Hypothalamus (tissue), 51 donors: ENCODE data around the gene ZNF574.

ENCODE experiments used
- DNase-seq, 51 donors: peaks; one replicate each; lab custom pipeline; 2025; lab: John Stamatoyannopoulos, UW

Gene ZNF574

GRCh38 chr19:42121036-42121621 lies 45.2 kb downstream of the ZNF574 start:
- DNase-seq, result no peak

GRCh38 chr19:42121656-42122069 lies 45.7 kb downstream of the ZNF574 start:
- DNase-seq, result peak in 24 of 51 donors; percentile 4 to 51 (median 18)

DNA sequence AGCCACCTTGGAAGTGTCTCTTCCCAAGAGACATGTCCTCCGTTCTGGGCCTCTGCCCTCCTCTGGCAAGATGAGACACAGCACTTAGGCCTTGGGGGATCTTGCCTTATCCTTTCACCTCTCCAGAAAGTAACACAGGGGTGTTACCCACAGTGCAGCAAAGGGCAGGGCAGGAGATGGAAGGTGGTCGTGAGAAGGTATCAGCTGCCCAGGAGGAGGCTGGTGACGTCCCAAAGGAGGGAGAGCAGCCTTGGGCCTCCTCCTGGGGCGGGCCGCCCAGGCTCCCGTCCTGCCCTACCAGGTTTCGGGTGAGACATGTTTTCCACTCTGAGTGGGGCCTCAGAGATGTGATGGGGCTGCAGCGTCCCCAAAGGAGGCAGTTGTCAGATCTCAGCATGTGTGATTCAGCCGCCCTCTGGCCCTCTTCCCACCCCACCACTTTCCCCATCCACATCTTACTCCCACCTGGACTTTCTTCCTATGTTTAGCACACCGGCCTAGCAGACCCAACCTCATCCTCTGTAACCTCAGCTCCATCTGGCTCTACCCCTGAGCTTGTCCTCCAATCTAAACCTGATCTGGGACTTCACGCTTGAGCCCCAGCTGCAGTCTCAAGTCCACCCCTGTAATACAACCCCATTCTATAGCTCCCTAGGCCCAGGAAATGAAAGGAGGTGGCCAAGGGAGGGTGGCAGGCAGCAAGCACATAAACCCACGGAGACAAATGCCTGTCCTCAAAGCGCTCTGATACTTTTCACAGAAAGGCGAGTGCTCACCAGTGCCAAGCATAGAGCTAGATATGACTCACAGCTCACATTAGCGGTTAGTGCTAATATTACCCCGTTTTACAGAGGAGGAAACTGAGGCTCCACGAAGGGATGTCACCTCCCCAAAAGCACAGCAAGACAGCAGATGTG lies 47.0 kb downstream of the ZNF574 start:
- no peak for DNase-seq

GRCh38 chr19:42123765-42124164 lies 47.8 kb downstream of the ZNF574 start:
- no peak for DNase-seq

DNA sequence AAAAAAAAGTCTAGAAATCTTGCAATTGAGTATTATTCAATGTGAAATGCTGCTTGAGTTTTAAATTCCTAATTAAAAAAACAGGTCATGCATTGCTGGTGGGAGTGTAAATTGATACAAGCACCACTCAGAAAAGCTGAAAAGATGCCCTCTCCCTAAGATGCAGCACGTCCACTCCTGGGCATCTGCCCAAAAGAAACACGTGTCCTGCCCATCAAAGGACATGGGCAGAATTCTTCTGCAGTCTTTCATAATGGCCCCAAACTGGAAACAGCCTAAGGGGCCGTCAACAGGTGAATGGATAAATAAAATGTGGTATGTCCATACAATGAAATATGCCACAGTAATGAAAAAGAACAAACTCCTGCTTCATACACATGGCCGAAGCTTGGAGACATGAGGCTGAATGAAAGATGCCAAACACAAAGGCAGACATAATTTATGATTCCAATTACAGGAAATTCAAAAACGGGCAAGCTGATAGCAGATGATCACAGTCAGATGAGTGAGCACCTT lies 48.5 kb downstream of the ZNF574 start:
- DNase-seq, result no peak

DNA sequence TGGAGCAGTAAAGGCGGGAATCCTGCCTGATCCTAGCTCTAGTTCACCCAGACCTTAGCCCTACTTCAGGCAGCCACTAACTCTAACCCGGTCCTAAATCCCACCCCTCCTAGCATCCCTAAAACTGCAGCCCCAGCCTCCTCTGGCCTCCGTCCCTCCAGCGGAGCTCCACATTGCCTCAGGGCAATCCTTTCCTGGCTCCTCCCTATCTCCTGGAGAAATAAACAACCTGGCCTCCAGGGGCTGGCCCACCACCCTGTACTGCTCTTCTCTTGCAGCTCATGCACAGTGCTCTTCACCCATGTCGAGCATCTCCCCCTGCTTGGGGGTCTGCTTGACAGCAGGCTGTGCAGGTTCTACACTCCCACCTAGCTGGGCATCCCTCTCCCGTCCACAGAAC lies 49.6 kb downstream of the ZNF574 start:
- no peak for DNase-seq

DNA sequence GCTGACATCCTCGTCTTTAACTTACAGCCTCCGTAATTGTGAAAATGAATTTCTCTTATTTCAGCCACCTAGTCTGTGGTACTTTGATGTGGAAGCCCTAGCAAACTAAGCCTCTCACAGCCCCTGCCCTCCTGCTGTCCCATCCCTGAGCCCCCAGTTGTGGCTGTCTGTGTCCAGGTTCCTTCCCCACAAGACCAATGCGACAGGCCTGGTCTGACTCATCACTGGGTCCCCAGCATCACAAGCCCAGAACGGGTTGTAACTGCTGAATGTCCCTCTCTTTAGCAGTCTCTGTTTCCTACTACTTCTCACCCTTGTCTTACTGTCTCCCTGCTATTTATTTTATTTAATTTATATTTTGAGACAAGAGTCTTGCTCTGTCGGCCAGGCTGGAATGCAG lies 50.6 kb downstream of the ZNF574 start:
- no peak for DNase-seq

DNA sequence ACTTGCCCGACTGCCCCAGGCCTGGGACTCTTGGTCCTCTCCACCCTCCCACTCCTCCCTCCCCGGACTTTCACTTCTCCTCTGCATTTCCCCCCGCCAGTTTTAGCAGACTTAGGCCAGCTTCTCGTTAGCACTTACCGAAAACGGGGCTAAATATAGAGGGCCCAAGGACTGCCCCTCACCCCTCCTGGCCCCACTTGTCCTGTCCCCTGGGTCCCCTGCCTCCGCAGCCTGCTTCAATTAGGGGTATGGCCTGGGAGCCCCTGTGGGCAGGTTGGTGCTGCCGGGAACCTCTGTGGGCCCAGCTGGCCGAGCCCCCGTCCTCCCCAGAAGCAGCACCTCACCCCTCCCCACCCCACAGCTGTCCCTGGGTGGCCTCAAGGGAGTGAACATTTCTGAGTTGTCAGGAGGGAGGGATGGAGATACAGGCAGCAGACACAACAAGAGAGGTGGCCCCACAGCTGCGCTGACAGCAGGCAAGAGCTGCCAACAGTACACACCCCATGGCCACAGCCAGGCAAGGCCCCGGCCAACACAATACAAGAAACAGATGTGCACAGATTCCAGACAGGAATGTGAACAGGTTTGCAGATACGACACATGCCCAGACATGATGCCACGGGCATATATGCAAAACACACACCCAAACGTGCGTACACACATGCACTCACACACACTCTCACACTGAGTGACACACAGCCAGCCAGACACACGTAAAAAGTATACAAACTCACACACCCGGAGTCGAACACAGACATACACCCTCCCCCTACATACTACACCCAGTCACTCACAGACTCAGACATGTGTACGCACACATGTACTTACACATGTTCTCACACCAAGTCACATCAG lies 53.7 kb downstream of the ZNF574 start:
- DNase-seq, result peak in 25 of 51 donors; percentile 4 to 37 (median 19)

DNA sequence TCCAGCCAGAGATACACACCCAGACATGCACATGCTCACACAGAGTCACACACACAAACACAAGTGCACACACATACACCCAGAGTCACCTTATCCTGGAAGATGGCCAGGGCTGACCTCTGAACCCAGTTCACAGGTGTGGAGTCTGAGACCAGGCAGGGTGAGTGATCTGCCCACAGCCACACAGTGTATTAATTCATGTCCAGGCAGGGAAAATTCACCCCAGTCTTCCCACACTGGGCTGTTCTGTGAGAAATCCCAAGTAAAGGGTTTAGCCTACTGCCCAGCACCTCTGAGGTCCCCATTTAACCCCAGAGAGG lies 54.2 kb downstream of the ZNF574 start:
- DNase-seq, result no peak
